NCI-H446 (cell line): ENCODE results near the gene FOS.
A peak's percentile ranks its signal among the peaks of the same experiment; 100 is the strongest.
"Not testable (repeated sequence)": the region's sequence is repeated elsewhere in the genome, so short reads cannot be mapped to it uniquely, and the experiment has no call there.

Source experiments
- DNase-seq, 2 experiments: peaks; one replicate each; lab custom pipeline; 2025; lab: John Stamatoyannopoulos, UW

Gene FOS

DNA sequence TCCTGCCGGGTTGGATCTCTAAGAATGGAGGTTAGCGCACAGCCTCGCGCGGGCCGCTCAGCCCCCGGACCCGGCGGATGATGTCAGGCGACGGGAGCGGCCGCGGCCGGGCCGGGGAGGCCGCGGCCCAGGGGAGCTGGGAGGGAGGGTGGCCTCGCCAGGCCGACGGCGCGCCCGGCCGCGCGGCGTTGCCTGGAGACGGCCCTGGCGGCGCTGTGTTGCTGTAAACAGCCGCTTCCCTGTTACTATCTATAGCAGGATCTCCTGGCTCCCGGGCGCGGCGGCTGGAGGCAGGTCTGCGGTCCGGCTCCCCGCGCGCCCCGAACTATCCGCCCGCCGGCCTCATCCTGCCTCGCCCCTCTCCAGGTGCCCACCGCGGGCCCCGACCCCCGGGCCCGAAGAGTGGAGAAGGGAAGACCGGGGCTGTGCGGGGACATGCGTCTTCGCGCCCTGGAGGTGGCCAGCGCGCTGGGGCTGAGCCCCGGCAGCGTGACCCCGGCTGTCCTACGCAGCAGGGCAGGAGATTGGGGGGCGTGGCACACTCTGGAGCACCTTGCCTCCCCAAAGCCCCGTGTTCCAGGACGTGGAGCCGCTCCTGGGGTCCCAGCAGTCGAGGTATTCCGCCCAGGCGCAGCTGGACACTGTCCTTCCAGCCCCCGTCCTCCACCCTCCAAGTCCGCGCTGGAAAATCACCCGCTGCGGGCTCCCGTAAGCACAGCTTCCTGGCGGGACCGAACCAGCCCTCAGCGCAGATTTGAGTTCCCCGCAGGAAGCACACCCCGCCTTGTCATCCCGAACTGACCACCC, 1.4 kb upstream of the FOS start:
- peak in 1 of 2 experiments; percentile 20 for DNase-seq

DNA sequence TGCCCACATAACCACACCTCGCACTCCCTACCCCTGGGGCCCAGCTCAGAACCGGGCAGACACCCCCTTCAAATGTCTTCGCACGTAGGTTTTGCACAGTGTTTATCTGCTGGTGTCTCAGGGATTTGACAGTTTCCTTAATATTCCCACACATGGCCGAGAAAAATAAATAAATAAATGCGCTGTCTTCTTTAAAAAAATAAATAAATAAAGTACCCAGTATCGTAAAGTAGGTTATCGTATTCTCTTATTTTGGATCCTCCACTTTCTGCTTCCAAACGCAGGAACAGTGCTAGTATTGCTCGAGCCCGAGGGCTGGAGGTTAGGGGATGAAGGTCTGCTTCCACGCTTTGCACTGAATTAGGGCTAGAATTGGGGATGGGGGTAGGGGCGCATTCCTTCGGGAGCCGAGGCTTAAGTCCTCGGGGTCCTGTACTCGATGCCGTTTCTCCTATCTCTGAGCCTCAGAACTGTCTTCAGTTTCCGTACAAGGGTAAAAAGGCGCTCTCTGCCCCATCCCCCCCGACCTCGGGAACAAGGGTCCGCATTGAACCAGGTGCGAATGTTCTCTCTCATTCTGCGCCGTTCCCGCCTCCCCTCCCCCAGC, 710 bp upstream of the FOS start:
- no peak for DNase-seq

DNA sequence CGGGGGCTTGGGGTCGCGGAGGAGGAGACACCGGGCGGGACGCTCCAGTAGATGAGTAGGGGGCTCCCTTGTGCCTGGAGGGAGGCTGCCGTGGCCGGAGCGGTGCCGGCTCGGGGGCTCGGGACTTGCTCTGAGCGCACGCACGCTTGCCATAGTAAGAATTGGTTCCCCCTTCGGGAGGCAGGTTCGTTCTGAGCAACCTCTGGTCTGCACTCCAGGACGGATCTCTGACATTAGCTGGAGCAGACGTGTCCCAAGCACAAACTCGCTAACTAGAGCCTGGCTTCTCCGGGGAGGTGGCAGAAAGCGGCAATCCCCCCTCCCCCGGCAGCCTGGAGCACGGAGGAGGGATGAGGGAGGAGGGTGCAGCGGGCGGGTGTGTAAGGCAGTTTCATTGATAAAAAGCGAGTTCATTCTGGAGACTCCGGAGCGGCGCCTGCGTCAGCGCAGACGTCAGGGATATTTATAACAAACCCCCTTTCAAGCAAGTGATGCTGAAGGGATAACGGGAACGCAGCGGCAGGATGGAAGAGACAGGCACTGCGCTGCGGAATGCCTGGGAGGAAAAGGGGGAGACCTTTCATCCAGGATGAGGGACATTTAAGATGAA, 630 bp downstream of the FOS start:
- no peak for DNase-seq

DNA sequence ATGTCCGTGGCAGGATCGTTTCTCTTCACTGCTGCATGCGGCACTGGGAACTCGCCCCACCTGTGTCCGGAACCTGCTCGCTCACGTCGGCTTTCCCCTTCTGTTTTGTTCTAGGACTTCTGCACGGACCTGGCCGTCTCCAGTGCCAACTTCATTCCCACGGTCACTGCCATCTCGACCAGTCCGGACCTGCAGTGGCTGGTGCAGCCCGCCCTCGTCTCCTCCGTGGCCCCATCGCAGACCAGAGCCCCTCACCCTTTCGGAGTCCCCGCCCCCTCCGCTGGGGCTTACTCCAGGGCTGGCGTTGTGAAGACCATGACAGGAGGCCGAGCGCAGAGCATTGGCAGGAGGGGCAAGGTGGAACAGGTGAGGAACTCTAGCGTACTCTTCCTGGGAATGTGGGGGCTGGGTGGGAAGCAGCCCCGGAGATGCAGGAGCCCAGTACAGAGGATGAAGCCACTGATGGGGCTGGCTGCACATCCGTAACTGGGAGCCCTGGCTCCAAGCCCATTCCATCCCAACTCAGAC, 1.2 kb downstream of the FOS start:
- no peak for DNase-seq

DNA sequence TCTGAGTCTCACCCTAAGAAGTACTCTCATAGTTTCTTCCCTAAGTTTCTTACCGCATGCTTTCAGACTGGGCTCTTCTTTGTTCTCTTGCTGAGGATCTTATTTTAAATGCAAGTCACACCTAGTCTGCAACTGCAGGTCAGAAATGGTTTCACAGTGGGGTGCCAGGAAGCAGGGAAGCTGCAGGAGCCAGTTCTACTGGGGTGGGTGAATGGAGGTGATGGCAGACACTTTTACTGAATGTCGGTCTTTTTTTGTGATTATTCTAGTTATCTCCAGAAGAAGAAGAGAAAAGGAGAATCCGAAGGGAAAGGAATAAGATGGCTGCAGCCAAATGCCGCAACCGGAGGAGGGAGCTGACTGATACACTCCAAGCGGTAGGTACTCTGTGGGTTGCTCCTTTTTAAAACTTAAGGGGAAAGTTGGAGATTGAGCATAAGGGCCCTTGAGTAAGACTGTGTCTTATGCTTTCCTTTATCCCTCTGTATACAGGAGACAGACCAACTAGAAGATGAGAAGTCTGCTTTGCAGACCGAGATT, 1.7 kb downstream of the FOS start:
- DNase-seq, result no peak

DNA sequence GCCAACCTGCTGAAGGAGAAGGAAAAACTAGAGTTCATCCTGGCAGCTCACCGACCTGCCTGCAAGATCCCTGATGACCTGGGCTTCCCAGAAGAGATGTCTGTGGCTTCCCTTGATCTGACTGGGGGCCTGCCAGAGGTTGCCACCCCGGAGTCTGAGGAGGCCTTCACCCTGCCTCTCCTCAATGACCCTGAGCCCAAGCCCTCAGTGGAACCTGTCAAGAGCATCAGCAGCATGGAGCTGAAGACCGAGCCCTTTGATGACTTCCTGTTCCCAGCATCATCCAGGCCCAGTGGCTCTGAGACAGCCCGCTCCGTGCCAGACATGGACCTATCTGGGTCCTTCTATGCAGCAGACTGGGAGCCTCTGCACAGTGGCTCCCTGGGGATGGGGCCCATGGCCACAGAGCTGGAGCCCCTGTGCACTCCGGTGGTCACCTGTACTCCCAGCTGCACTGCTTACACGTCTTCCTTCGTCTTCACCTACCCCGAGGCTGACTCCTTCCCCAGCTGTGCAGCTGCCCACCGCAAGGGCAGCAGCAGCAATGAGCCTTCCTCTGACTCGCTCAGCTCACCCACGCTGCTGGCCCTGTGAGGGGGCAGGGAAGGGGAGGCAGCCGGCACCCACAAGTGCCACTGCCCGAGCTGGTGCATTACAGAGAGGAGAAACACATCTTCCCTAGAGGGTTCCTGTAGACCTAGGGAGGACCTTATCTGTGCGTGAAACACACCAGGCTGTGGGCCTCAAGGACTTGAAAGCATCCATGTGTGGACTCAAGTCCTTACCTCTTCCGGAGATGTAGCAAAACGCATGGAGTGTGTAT, 2.4 kb downstream of the FOS start:
- DNase-seq, result no peak

DNA sequence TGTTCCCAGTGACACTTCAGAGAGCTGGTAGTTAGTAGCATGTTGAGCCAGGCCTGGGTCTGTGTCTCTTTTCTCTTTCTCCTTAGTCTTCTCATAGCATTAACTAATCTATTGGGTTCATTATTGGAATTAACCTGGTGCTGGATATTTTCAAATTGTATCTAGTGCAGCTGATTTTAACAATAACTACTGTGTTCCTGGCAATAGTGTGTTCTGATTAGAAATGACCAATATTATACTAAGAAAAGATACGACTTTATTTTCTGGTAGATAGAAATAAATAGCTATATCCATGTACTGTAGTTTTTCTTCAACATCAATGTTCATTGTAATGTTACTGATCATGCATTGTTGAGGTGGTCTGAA, 3.0 kb downstream of the FOS start:
- no peak for DNase-seq

DNA sequence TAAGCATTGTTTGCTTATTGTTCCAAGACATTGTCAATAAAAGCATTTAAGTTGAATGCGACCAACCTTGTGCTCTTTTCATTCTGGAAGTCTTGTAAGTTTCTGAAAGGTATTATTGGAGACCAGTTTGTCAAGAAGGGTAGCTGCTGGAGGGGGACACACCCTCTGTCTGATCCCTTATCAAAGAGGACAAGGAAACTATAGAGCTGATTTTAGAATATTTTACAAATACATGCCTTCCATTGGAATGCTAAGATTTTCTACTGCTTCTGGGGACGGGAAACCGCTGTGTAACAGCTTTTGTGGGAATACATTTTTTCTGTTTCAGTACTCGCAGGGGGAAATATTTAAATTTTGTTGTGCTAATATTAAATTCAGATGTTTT, 3.5 kb downstream of the FOS start:
- DNase-seq, result no peak

DNA sequence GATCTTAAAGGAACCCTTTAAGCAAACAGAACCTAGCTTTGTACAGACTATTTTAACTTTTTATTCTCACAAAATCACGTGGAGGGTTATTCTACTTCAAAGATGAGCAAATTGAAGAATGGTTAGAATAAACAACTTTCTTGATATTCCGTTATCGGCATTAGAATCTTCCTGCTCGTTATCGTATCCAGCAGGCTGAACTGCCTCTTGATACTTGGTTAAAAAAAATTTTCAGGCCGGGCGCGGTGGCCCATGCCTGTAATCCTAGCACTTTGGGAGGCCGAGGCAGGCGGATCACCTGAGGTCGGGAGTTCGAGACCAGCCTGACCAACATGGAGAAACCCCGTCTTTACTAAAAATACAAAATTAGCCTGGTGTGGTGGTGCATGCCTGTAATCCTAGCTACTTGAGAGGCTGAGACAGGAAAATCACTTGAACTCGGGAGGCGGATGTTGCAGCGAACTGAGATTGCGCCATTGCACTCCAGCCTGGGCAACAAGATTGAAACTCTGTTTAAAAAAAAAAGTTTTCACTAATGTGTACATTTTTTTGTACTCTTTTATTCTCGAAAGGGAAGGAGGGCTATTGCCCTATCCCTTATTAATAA, 4.0 kb downstream of the FOS start:
- not testable (repeated sequence) for DNase-seq

DNA sequence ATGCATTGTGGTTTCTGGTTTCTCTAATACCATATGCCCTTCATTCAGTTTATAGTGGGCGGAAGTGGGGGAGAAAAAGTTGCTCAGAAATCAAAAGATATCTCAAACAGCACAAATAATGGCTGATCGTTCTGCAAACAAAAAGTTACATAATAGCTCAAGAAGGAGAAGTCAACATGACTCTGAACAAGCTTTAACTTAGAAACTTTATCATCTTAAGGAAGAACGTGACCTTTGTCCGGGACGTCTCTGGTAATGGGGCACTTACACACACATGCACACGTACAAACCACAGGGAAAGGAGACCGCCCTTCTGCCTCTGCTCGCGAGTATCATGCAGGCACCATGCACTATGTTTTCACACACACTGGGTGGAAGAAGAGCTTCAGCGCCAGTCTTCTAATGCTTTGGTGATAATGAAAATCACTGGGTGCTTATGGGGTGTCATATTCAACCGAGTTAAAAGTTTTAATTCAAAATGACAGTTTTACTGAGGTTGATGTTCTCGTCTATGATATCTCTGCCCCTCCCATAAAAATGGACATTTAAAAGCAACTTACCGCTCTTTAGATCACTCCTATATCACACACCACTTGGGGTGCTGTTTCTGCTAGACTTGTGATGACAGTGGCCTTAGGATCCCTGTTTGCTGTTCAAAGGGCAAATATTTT, 4.7 kb downstream of the FOS start:
- no peak for DNase-seq

DNA sequence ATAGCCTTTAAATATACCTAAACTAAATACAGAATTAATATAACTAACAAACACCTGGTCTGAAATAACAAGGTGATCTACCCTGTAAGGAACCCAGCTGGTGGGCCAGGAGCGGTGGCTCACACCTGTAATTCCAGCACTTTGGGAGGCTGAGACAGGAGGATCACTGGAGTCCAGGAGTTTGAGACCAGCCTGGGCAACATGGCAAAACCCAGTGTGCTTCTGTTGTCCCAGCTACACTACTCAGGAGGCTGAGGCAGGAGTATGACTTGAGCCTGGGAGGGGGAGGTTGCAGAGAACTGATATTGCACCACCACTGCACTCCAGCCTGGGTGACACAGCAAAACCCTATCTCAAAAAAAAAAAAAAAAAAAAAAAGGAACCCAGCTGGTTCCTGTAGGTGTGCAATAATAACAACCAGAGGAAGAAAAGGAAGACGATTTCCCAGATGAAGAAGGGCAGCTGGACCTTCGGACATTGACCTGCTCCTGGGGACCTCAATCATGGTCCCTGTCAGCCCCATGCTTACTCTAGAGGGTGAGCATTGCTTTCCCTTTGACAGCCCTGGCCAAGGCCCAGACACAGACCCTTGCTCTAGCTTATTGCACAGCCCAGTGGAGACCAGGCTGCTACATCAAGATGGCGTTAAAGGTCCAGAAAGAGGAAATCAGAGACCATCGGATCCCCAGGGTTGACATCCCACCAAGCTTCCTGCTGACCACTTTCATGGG, 5.4 kb downstream of the FOS start:
- DNase-seq, result no peak

DNA sequence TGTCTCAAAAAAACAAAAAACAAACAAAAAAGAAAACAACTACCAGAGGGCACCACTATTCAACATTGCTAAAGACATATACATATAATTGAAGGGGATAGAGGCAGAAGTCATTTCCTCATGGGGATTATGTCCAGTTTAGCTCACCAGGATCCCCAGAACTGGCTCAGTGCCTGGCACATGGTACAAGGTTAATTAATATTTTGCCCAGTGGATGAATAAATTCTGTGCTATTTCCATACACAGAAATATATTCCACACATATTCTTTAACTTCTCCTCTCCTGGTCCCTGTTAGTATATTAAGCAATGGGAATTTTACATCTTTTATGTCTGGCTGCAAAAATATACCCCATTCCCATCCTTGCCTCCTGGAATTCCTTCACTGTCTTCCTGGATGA, 6.7 kb downstream of the FOS start:
- DNase-seq, result no peak

DNA sequence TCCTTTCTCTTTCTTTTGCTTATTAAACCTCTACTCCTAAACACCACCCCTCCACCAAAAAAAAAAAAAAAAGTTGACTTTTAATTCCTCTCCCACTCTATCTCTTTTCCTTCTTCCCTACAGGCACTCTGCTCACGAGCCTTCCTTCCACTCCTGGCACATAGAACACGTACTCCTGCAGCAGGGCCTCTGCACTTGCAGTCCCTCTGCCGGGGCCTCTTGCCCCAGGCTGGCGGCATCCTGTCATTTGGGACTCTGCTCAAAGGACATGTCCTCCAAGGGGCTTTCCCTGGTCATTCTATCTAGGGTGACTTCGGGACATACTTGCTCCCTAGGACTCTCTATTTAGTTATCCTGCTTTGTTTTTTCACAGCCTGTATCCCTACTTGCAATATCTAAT, 7.7 kb downstream of the FOS start:
- DNase-seq, result no peak

DNA sequence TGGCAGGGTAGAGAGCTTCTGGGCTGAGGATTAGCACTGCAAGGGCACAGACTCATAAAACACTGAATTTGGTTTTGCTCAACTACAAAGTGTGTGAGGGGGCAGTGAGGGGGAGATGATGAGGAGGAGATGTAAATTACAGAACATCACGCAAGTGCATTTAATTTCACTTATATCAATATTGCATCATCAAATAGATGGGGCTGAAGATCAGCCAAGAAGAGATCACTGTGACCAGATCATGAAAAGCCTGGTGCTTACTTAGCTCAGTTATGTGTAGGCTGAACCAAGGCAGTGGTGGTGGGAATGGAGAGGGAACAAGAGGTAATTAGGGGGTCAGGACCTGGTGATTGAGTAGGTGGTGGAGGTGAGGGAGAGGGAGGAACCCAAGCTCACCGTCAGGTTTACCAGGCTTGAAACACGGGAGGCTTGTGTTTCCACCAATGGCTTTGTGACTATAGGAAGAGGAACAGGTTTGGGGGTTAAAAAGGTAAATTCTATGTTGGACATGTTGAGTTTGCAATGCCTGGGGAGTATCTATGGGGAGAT, 11.3 kb downstream of the FOS start:
- no peak for DNase-seq

DNA sequence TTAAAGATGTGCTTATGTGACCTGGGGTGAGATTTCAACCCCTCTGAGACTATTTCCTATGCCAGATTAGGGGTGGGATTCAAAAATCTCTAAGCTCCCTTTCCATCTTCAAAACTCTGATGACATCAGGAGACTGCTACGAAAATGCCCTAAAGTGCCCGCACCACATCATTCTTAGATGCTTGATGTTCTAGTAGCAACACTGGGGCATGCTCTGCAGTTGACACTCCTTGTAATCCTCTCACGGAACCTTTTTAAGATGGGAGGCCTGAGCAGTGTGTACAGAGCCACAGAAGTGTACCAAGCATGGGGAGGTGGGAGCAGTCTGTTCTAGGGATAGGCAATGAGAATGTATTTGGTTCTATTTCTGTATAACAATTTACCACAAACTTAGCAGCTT, 12.2 kb downstream of the FOS start:
- no peak for DNase-seq

DNA sequence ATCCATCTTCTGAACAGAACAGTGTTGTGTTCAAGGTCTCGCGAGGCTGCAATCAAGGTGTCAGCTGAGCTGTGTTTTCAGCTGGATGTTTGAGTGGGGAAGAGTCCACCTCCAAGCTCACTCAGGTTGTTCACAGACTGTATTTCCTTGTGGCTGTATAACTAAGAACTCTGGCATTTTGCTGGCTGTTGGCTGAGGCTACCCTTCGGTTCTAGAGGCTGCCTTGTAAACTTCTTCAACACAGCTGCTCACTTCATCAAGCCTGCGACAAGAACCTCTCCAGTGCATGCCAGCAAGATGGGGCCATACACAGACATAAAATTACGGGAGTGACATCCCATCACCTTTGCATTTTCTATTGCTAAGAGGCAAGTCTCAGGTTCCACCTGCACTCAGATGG, 12.7 kb downstream of the FOS start:
- no peak for DNase-seq

DNA sequence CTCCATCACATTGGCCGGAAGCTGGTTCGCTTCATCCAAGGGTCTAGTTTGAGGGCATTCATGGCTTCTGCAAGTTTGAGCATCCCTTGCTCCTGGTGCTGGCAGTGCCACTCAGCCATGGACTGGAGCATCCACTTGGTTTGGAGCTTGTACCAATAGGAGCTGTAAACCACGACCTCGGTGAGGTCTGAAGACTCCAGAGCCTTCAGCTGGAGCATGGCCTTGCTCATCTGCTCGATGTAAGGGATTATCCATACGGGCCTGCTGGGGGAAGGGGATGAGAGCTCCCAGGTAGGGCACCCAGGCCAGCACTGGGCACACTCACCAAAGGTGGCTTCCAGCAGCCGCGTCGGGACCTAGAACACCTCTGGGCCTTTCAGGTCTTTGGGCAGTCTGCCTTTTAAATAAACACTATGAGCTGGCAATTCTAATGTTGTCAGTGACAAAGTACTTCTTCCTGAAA, 13.5 kb downstream of the FOS start:
- DNase-seq, result no peak

DNA sequence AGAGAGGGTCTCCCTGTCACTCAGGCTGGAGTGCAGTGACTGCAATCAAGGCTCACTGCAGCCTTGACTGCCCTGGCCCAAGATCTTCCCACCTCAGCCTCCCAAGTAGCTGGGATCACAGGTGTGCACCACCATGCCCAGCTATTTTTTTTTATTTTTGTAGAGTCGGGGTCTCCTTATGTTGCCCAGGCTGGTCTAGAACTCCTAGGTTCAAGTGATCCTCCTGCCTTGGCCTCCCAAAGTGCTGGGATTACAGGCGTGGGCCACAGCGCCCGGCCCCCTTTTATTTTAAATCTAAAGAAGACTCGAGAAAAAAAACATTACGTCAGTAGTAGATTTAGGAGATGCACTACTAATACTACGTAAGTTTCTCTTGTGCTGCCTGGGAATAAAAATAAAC, 14.3 kb downstream of the FOS start:
- no peak for DNase-seq

DNA sequence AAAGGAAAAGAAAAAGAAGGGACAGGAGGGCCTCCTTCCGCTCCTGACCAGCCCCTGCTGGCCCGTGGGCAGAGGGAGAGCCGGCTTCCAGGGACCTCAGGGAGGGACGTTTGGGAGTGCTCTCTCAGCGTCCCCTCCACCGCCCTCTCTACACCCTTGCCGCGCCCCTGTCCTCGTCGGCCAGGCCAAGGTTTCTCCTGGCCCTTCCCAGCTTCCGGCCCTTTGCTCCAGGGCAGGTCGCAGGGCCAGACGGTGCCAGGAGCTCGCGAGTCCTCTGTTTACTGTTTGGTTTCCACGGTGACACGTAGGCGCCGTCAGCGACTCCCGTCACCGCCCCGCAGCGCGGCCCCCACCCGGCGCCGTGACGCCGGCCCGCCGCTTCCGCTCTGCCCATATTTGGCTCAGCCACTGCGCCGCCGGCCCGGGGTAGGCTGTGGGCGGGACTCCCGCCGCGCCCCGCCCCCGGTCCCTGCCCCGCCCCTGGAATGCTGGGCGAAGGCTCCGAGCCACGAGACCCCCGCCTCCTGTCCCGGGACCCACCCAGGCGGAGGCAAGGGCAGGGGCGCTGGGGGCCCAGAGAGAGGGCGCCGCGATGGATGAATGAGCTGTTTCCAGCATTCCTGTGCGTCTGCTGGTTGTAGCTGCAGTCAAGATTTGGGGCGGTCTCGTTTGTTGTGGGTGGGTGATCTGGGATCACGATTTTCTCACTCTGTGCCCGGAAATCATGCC, 15.5 kb downstream of the FOS start:
- peak; percentile 85 to 92 for DNase-seq
